ENCODE data around the gene KATNAL2.
"Not testable (repeated sequence)": the region's sequence is repeated elsewhere in the genome, so short reads cannot be mapped to it uniquely, and the experiment has no call there.

Gene KATNAL2

GRCh38 chr18:46939337-46939963 is 22.0 kb downstream of the KATNAL2 start:
- no peak for DNase-seq

- no peak for DNase-seq
Measured at GRCh38 chr18:46939998-46940571, 22.7 kb downstream of the KATNAL2 start.

GRCh38 chr18:46942646-46943045 is 25.2 kb downstream of the KATNAL2 start:
- DNase-seq = no peak

GRCh38 chr18:46946656-46947282 is 29.4 kb downstream of the KATNAL2 start:
- no peak for DNase-seq

GRCh38 chr18:46950064-46950656 is 32.8 kb downstream of the KATNAL2 start:
- no peak for DNase-seq

- no peak for DNase-seq
Measured at GRCh38 chr18:46953195-46953594, 35.8 kb downstream of the KATNAL2 start.

GRCh38 chr18:46958209-46958608 is 40.8 kb downstream of the KATNAL2 start:
- DNase-seq = no peak

GRCh38 chr18:46963656-46964578 is 46.5 kb downstream of the KATNAL2 start:
- not testable (repeated sequence) for DNase-seq

GRCh38 chr18:46964579-46965293 is 47.3 kb downstream of the KATNAL2 start:
- not testable (repeated sequence) for DNase-seq

- not testable (repeated sequence) for DNase-seq
Measured at GRCh38 chr18:46966266-46966665, 48.9 kb downstream of the KATNAL2 start.

- not testable (repeated sequence) for DNase-seq
Measured at GRCh38 chr18:46969551-46969950, 52.1 kb downstream of the KATNAL2 start.

GRCh38 chr18:47019870-47020269 is 102.5 kb downstream of the KATNAL2 start:
- not testable (repeated sequence) for DNase-seq

- not testable (repeated sequence) for DNase-seq
Measured at GRCh38 chr18:47020757-47021156, 103.4 kb downstream of the KATNAL2 start.

GRCh38 chr18:47022821-47023220 is 105.4 kb downstream of the KATNAL2 start:
- DNase-seq = not testable (repeated sequence)

- not testable (repeated sequence) for DNase-seq
Measured at GRCh38 chr18:47023769-47024465, 106.5 kb downstream of the KATNAL2 start.

GRCh38 chr18:47025557-47026174 is 108.3 kb downstream of the KATNAL2 start:
- not testable (repeated sequence) for DNase-seq

GRCh38 chr18:47028738-47029137 is 111.3 kb downstream of the KATNAL2 start:
- not testable (repeated sequence) for DNase-seq

GRCh38 chr18:47029684-47030353 is 112.4 kb downstream of the KATNAL2 start:
- DNase-seq = not testable (repeated sequence)

GRCh38 chr18:47030887-47031286 is 113.5 kb downstream of the KATNAL2 start:
- DNase-seq = not testable (repeated sequence)

GRCh38 chr18:47032945-47033344 is 115.5 kb downstream of the KATNAL2 start:
- no peak for DNase-seq

Data from NCI-H187 (cell line).